ENCODE data around the gene PHEX.

GRCh38 chrX:22173966-22174365 lies 141.8 kb downstream of the PHEX start:
- no peak for TF ChIP-seq CTCF (IDR thresholded peaks at IDR 0.05; ENCODE audit: insufficient read depth, low read length, poor library complexity, severe bottlenecking)
- TF ChIP-seq EZH2phosphoT487 (conservative IDR thresholded peaks at IDR 0.05; ENCODE audit: low read length): no peak
